HG02840 (cell line): Measurements from ENCODE around the gene XKR7.

Source experiments
- ATAC-seq: cut with Tn5 transposase; IDR thresholded peaks from one replicate; pipeline ENCODE4 v1.9.1; 2021; ENCODE audit warnings: mild to moderate bottlenecking, moderate library complexity, moderate number of reproducible peaks; ENCODE audit not compliant: unreplicated experiment, low FRiP score

The XKR7 gene

GRCh38 chr20:31974951-31975487, 7.1 kb downstream of the XKR7 start:
- no peak for ATAC-seq

- no peak for ATAC-seq
These were observed 7.9 kb downstream of the XKR7 start for GRCh38 chr20:31975874-31976273.

DNA sequence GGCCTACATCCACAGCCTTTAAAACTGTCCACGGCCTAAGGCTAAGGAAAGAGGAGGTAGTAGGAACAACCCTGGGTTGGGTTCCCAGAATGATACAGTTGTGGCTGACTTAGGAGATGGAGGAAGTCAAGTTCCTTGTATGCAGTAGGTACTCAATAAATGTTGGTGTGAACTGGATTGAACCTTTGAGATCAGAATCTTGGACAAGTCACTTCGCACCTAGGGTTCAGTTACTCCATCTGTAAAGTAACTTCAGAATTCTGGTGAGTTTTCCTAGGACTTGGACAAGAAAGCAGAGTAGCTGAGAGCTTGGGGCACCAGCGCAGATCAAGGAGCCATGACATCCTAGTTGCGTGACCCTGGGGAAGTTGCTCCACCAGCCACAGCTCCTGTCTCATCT, 9.1 kb downstream of the XKR7 start:
- no peak for ATAC-seq

DNA sequence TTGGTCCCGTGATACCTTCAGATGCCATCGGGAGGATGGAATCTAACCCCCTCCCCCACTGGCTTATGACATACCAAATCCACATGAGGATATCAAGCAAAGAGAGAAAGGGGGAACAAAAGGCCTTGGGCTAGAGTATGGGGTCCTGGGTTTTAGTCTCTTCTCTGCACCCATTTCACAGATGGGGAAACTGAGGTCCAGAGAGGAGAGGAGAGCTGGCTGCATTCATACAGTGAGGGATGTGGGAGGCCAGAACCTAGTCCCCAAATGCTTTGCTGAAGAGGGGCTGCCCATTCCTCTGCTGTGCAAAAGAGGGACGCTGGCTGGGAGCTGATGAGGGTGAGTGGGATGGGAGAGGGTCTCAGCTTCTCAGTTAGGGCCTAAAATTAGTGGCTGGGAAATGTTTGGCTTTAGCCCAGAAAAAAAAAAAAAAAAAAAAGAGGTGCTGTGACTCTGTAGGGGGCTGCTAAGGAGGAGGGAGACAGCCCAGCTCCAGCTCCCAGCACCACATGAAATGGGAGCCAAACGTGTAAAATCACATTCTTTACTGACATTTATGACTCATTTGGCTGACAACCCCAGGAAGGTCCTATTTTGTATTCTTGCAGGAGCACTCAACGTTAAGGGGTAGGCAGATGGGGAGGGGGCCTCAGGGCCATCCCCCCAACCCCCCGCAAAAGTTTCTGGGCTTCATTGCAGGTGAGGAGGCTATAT, 11.9 kb downstream of the XKR7 start:
- ATAC-seq: no peak

GRCh38 chr20:31981784-31982183, 13.8 kb downstream of the XKR7 start:
- no peak for ATAC-seq

DNA sequence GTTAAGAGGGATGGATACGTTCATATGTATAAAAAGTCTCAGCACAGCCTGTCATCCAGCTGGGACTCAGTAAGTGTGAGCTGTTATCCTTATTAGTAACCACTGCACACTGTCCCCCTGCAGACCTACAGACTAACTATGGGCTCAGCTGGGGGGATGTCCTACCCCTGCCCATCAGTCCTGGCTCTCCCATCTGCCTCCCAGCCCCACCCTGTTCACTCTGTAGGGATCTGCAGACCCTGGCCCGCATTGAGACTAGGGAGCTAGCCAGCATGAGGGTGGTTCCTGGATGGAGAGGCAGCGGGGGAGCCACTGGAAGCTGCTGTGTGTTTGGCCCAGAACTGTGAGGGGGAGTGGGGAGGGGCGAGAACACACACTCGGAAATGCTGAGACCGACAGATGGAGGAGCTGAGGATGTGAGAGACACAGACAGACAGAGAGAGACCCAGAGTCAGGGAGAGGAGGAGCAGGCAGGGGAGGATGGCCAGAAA, 17.1 kb downstream of the XKR7 start:
- ATAC-seq: no peak

DNA sequence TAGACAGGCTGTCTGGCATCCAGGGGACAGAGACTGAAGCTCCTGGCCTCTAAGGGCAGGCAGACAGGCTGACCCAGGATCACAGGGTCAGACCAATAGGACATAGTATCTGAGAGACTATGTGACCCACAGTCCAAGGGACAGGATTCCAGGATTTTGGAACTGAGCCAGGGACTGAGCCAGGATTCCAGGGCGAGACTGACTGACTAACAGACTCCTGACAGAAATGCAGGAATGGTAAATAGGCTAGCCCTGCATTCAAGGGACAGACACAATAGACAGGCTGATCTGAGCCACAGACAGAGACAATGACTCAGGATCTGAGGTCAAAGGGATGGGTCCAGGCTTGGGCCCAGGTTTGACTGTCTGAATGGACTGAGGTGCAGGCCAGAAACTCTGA, 19.8 kb downstream of the XKR7 start:
- no peak for ATAC-seq

DNA sequence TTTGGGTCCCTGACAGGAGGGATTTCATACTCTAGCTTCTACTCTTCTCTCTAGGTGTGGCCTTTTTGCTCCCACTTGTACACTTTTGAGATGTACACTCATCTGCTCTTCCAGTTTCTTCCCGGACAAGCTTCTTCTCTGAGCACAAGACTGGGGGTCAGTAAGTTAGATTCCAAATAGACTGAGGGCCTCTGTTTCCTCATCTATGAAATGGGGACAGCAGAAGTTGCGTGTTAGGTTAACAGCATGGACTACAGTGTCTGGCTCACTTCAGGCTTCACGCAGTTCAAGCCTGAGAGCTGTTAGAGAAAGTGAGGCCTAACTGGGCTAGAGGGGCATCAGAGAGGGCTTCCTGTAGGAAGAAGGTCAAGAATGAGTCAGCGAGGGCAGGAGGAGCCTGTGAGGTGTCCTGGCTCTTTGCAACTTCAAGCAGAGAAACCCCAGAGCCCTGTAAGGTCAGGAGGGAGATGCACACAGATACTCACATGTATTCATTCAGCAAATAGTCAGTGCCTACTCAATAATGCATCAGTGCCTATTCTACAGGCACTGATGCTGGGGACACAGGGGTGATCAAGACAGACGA, 20.6 kb downstream of the XKR7 start:
- no peak for ATAC-seq

- ATAC-seq: no peak
These were observed 21.2 kb downstream of the XKR7 start for GRCh38 chr20:31989030-31989645.

DNA sequence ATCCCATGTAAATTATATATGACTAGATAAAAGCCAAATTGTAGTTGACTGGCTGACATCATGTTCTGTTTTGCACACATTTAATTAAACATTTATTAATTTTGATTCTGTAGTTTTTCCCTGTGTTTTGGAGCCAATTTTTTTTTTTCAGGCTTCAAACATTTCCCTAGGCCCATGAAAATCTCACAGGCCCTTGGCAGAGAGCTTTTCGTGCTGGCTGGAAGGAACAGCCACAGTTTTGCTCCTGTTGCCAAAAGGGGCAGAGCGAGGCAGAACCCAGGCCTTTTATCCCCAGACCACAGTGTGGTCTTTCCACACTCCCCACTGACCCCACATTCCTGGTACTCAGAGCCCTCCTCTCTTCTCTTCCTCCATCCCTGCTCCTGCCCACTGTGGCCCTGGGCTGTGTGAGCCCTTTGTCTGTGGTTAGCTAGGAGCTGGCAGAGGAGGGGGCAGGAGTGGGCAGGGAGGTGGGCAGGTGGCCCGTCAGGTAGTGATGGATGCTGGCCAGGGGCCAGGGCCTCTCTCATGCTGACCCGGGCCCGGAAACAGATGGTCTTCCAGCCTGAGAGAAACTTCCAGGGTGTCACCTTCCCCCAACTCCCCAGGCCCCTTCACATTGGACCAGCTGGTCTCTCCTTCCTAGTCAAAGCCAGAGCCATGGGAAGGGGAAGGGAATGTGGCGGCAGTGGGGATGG, 22.8 kb downstream of the XKR7 start:
- no peak for ATAC-seq

DNA sequence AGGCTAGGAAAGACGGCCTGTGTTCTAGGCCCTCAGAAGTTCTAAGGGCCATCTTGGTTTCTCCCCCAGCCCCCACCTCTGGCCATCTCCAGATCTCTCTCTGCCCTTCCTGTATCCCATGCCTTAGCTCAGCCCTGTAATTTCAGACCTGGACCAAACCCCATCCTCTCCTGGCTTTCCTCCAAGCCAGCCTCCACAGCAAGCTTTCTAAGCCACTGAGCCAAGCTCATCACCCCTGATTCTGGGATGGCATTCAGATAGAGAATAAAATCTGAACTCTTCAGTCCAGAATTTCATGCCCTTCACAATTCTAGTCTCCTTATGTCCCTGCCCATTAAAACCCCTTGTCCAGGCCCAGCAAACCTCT, 23.4 kb downstream of the XKR7 start:
- no peak for ATAC-seq

- ATAC-seq: no peak
These were observed 24.1 kb downstream of the XKR7 start for GRCh38 chr20:31992086-31992485.

DNA sequence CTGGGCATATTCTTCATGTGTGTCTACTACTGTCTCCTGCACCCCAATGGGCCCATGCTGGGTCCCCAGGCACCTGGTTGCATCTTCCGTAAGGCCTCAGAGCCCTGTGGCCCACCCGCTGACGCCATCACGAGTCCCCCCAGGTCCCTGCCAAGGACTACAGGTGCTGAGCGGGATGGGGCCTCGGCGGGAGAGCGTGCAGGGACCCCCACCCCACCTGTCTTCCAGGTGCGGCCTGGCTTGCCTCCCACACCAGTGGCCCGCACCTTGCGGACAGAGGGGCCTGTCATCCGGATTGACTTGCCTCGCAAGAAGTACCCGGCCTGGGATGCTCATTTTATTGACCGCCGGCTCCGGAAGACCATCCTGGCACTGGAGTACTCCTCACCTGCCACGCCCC, 29.0 kb downstream of the XKR7 start:
- no peak for ATAC-seq

DNA sequence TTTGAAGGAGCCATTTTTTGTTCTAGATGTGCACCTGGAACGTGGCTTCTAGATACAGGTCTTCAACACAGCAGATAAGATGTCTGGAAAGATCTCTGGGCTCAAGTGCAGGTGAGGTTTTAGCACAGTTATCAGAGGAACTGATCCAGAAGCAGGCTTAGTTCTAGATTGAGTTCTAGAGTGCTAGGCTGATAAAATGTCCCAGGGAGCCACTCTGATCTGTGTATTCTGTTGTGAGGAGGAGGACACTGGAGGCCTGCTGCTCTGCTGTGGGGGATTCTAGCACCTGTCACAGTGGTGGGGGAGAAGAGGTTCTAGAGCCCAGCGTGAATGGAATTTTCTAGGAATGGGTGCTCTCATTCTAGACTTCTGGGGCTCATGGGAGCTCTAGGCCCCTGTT, 30.3 kb downstream of the XKR7 start:
- ATAC-seq: no peak

GRCh38 chr20:32003325-32003724, 35.4 kb downstream of the XKR7 start:
- ATAC-seq: no peak

- no peak for ATAC-seq
These were observed 37.0 kb downstream of the XKR7 start for GRCh38 chr20:32004963-32005362.

- ATAC-seq: no peak
These were observed 38.1 kb downstream of the XKR7 start for GRCh38 chr20:32006053-32006452.

- no peak for ATAC-seq
These were observed 39.2 kb downstream of the XKR7 start for GRCh38 chr20:32006841-32007786.

DNA sequence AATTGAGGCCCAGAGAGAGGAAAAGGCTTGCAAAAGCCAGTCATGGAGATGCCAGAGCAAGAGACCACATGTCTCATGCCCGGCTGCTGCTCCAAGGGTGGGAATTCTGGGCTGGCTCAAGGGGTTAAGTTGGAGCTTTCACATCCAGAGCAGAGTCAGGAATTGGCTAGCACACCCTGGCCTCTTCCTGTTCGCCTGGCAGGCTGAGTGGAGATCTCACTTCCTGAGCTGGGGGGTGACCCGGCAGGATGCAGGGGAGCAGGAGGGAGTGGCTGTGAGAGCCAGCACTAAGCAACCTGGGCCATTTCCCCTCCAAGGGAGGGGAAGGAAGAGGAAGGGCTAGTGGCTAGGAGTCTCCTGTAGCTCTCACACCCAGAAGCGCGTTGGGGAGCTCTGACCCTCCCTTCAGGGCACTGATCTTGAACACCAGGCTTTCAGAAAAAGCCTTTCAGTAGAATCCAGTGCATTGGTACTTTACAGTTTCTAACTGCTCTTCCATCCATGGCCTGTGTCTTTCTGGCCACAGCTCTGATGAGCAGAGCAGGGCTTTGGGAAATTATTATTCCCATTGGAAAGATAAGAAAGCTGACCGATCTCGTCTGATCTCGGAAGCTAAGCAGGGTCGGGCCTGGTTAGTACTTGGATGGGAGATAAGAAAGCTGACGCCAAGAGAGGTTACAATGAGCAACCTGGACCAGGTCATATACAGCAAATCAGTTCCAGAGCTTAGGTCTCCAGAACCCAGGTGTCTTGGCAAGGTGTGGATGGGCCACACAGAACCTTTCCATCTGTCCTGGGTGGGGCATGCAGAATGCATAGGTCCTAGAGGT, 40.1 kb downstream of the XKR7 start:
- no peak for ATAC-seq
